Panc1 (cell line): ENCODE results near the gene HES3. TPM values are rescaled to one million over a fixed set of nuclear protein-coding genes. Genes with fewer than 3 reads are reported as not detected.

Experiments
- ATAC-seq: fragments of 200-7000 bp; cut with Tn5 transposase; 2 replicates; pipeline ENCODE4 v1.9.1; 2020; ENCODE audit warnings: mild to moderate bottlenecking, moderate library complexity
- BruUV-seq: library from RNA; stranded (reverse); fragments of 400-500 nt; replicated peaks from 2 replicates; lab custom pipeline; 2021; lab: Mats Ljungman, UMichigan
- CTCF ChIA-PET: fragments of 300-600 bp; sonication (Branson Sonifier 250); formaldehyde crosslinking; loops from one replicate; lab custom pipeline; 2022; ENCODE audit warnings: antibody characterized with exemption; lab: Charles Lee
- POLR2A ChIA-PET: fragments of 300-600 bp; sonication (Branson Sonifier 250); formaldehyde crosslinking; loops from one replicate; lab custom pipeline; 2022; ENCODE audit warnings: antibody characterized with exemption; lab: Charles Lee
- DNase-seq: peaks from one replicate; pipeline ENCODE4 v3.0.0-alpha.2; 2010; ENCODE audit warnings: low read depth, low spot score
- H3K27ac ChIP-seq: 2 replicates; pipeline ENCODE4 v1.5.1; 2011; ENCODE audit warnings: mild to moderate bottlenecking, low read length, inconsistent platforms
- H3K27me3 ChIP-seq: fragments of 200-500 bp; sonication (Bioruptor generic); 2 replicates; pipeline ENCODE4 v1.6.0; 2014; ENCODE audit warnings: low read length, inconsistent platforms; ENCODE audit not compliant: control insufficient read depth, insufficient read depth
- H3K36me3 ChIP-seq: fragments of 200-500 bp; sonication (Bioruptor generic); 2 replicates; pipeline ENCODE4 v1.5.1; 2014; ENCODE audit warnings: inconsistent platforms, mild to moderate bottlenecking, low read length, moderate library complexity; ENCODE audit not compliant: control insufficient read depth, insufficient read depth
- H3K4me1 ChIP-seq: 2 replicates; pipeline ENCODE4 v1.5.1; 2011; ENCODE audit warnings: inconsistent platforms, mild to moderate bottlenecking, low read length, moderate library complexity; ENCODE audit not compliant: control insufficient read depth, insufficient read depth
- H3K4me3 ChIP-seq, 2 experiments: 2 replicates each; pipeline ENCODE4 v1.5.1; 2011 to 2012; ENCODE audit warnings: low read depth in 2 of 2, low read length in 2 of 2, mild to moderate bottlenecking in 2 of 2, inconsistent platforms in 1 of 2, moderate library complexity in 1 of 2
- H3K9me3 ChIP-seq: fragments of 200-500 bp; sonication (Bioruptor generic); 2 replicates; pipeline ENCODE4 v1.5.1; 2014; ENCODE audit warnings: low read depth, mild to moderate bottlenecking, inconsistent platforms, low read length, moderate library complexity; ENCODE audit not compliant: control insufficient read depth, insufficient read depth
- POLR2AphosphoS5 ChIP-seq: IDR thresholded peaks from 2 replicates; pipeline ENCODE4 v1.6.1; 2012; ENCODE audit warnings: mild to moderate bottlenecking, low read depth, low read length, moderate library complexity
- SIN3A ChIP-seq: IDR thresholded peaks from 2 replicates; pipeline ENCODE4 v1.6.1; 2012; ENCODE audit warnings: low read depth, mild to moderate bottlenecking, low read length, moderate library complexity, borderline replicate concordance; ENCODE audit not compliant: insufficient read depth
- TCF7L2 ChIP-seq: IDR thresholded peaks from 2 replicates; pipeline ENCODE4 v1.6.1; 2011; ENCODE audit warnings: mild to moderate bottlenecking, low read depth, low read length, inconsistent platforms
- in situ Hi-C: cut with HindIII; loops from 2 replicates; pipeline ENCODE4 v1.10.0; 2016; ENCODE audit warnings: low sequenced_read_pairs, low pct_unique_long_range_greater_than_20kb
- intact Hi-C: fragments of 100-400 bp; cut with micrococcal nuclease; formaldehyde crosslinking; loops from one replicate; pipeline ENCODE4 v1.10.0; 2022; ENCODE audit not compliant: unreplicated experiment
- total RNA-seq: library from RNA; stranded (reverse); gene quantifications from one replicate; pipeline ENCODE4 v1.2.1, GENCODE V29; 2021; ENCODE audit not compliant: unreplicated experiment
- TF ChIP-seq, protein P1 (sequence below), 2 experiments: IDR thresholded peaks; 2 replicates each; pipeline ENCODE4 v1.6.1; 2011 to 2012; ENCODE audit warnings: low read depth in 2 of 2, control low read depth in 1 of 2, low read length in 1 of 2, mild to moderate bottlenecking in 1 of 2, moderate library complexity in 1 of 2; ENCODE audit not compliant: insufficient read depth in 1 of 2
- TF ChIP-seq, protein P2 (sequence below): fragments of 450-650 bp; IDR thresholded peaks from 2 replicates; pipeline ENCODE4 v1.5.1; 2017; ENCODE audit warnings: mild to moderate bottlenecking

The HES3 gene
- total RNA-seq, 1 experiment from 2014 or later: not detected

DNA sequence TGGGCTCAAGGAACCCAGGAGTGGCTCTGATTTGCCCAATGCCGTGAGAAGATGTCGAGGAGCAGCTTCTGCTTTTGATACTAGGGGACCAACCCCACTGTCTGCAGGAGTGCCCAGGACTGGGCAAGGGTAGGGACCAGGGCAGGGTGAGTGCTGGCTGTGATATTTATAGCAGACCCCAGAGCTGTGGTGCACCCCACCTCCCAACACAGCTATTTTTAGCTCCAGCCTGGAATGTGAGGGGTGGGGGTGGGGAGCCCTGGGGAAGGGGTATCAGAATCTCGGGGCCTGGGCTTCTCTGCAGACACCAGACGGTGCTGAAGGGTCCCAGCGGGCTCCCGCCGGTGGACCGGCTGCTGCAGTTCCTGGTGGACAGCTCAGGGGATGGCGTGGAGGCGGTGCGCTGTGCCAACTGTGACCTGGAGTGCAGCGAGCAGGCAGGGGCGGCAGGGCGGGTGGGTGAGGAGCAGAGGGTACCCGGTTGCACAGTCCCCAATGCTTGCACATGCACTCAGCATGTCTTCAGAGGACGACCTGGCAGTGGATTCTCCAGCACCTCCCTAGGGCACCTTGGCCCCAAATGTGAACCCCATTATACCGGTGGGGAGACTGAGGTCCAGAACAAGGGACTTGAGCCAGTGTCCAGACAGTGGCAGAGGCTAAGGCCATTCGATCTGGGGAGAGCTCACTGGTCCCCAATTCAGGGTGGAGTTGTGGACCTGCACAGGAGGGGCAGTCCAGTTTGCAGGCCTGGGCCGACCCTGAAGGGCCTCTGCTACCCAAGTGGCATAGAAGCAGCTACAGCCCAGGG lies 36.7 kb upstream of the HES3 start:
- H3K4me1 ChIP-seq: peaks cover 5% of the 10 kb centered on the region
- POLR2A ChIA-PET: interaction anchor here (0.6 kb wide), 1 partner anchor 31 kb away, joined by 9 read pairs; no protein-coding TSS in a partner anchor
- intact Hi-C loops (no loop called here), in situ Hi-C loops (no loop called here)
- BruUV-seq: TSS peak; percentile 91
- ATAC-seq (no peak), DNase-seq (no peak)
- no peak for TF ChIP-seq TCF7L2
- no peak for TF ChIP-seq POLR2AphosphoS5
- no peak for TF ChIP-seq SIN3A
- TF ChIP-seq, protein P1, sequence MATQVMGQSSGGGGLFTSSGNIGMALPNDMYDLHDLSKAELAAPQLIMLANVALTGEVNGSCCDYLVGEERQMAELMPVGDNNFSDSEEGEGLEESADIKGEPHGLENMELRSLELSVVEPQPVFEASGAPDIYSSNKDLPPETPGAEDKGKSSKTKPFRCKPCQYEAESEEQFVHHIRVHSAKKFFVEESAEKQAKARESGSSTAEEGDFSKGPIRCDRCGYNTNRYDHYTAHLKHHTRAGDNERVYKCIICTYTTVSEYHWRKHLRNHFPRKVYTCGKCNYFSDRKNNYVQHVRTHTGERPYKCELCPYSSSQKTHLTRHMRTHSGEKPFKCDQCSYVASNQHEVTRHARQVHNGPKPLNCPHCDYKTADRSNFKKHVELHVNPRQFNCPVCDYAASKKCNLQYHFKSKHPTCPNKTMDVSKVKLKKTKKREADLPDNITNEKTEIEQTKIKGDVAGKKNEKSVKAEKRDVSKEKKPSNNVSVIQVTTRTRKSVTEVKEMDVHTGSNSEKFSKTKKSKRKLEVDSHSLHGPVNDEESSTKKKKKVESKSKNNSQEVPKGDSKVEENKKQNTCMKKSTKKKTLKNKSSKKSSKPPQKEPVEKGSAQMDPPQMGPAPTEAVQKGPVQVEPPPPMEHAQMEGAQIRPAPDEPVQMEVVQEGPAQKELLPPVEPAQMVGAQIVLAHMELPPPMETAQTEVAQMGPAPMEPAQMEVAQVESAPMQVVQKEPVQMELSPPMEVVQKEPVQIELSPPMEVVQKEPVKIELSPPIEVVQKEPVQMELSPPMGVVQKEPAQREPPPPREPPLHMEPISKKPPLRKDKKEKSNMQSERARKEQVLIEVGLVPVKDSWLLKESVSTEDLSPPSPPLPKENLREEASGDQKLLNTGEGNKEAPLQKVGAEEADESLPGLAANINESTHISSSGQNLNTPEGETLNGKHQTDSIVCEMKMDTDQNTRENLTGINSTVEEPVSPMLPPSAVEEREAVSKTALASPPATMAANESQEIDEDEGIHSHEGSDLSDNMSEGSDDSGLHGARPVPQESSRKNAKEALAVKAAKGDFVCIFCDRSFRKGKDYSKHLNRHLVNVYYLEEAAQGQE (IDR thresholded peaks at IDR 0.05; ENCODE audit: insufficient read depth in 1 of 2, low read depth in 2 of 2, low read length in 1 of 2): no peak
- TF ChIP-seq, protein P2, sequence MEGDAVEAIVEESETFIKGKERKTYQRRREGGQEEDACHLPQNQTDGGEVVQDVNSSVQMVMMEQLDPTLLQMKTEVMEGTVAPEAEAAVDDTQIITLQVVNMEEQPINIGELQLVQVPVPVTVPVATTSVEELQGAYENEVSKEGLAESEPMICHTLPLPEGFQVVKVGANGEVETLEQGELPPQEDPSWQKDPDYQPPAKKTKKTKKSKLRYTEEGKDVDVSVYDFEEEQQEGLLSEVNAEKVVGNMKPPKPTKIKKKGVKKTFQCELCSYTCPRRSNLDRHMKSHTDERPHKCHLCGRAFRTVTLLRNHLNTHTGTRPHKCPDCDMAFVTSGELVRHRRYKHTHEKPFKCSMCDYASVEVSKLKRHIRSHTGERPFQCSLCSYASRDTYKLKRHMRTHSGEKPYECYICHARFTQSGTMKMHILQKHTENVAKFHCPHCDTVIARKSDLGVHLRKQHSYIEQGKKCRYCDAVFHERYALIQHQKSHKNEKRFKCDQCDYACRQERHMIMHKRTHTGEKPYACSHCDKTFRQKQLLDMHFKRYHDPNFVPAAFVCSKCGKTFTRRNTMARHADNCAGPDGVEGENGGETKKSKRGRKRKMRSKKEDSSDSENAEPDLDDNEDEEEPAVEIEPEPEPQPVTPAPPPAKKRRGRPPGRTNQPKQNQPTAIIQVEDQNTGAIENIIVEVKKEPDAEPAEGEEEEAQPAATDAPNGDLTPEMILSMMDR: no peak
- H3K27me3 ChIP-seq: no peaks in the 10 kb centered on the region
- peaks cover 2% of the 10 kb centered on the region; the same call in 1 of the 2 replicates for H3K36me3 ChIP-seq
- no peaks in the 10 kb centered on the region for H3K9me3 ChIP-seq
- CTCF ChIA-PET: interaction anchor here (0.5 to 1.1 kb wide), 4 partner anchors 19 to 174 kb away, joined by 3 to 9 read pairs (median 4); no protein-coding TSS in a partner anchor
- peak overlapping the region; percentile 74 to 77 for H3K4me3 ChIP-seq
- peak overlapping the region; percentile 90 for H3K27ac ChIP-seq

DNA sequence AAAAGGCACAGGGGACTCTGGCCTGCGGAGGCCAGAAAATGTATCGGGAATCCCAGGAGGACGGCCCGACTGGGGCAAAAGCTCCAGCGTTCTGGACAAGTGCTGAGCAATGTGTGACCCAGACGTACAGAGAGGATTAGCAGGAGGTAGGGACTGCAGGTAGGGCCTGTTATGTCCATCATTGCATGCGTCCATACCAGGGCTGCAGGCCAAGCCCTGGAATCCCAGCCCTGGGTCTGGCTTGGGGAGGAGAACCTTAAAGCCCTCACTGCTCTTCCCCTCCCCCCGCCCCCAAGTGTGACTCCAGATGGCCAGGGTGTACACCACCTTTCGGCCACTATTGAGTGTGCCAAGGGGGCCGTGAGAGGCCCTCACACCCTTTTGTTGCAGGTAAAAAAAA lies 36.1 kb upstream of the HES3 start:
- intact Hi-C loops: no loop called here
- Histone ChIP-seq H3K4me1 (peaks cover 5% of the 10 kb centered on the region), H3K36me3 (peaks cover 2% of the 10 kb centered on the region; the same call in 1 of the 2 replicates), H3K27me3 (no peaks in the 10 kb centered on the region), H3K9me3 (no peaks in the 10 kb centered on the region), H3K4me3 (peak overlapping the region; percentile 74 to 77; a peak in 3 of 4 replicates), H3K27ac (peak overlapping the region; percentile 48; the same call in 1 of the 2 replicates)
- ATAC-seq (no peak), DNase-seq (no peak)
- POLR2A ChIA-PET: no interaction called here
- TF ChIP-seq POLR2AphosphoS5 (no peak), TCF7L2 (no peak), SIN3A (no peak)
- TF ChIP-seq, protein P1 (IDR thresholded peaks at IDR 0.05; ENCODE audit: insufficient read depth in 1 of 2, low read depth in 2 of 2, low read length in 1 of 2): no peak
- TF ChIP-seq, protein P2: no peak
- CTCF ChIA-PET: interaction anchor here (0.5 to 1.1 kb wide), 2 partner anchors 27 to 174 kb away, joined by 3 to 6 read pairs; no protein-coding TSS in a partner anchor
- in situ Hi-C loops: no loop called here
- no TSS peak for BruUV-seq
